Caco-2 (cell line): ENCODE results near the gene REEP3. TPM values are rescaled to one million over a fixed set of nuclear protein-coding genes. Genes with fewer than 3 reads are reported as not detected.

ENCODE experiments used
- BruUV-seq: library from RNA; stranded (reverse); fragments of 400-500 nt; replicated peaks from 2 replicates; lab custom pipeline; 2021; lab: Mats Ljungman, UMichigan
- CTCF ChIA-PET: fragments of 300-600 bp; sonication (Branson Sonifier 250); formaldehyde crosslinking; loops from one replicate; lab custom pipeline; 2022; ENCODE audit warnings: antibody characterized with exemption; lab: Charles Lee
- POLR2A ChIA-PET: fragments of 300-600 bp; sonication (Branson Sonifier 250); formaldehyde crosslinking; loops from one replicate; lab custom pipeline; 2022; ENCODE audit warnings: antibody characterized with exemption; lab: Charles Lee
- DNase-seq, 2 experiments: peaks; one replicate each; pipeline versions ENCODE4 v3.0.0 to v3.0.0-alpha.2; 2020 to 2022
- H3K27me3 ChIP-seq: replicated peaks from 2 replicates; pipeline ENCODE4 v1.6.0; 2011; ENCODE audit warnings: low read length; ENCODE audit not compliant: control insufficient read depth, insufficient read depth
- H3K36me3 ChIP-seq: 2 replicates; pipeline ENCODE4 v1.5.1; 2011; ENCODE audit warnings: low read length; ENCODE audit not compliant: control insufficient read depth, insufficient read depth
- H3K4me1 ChIP-seq: fragments of 250-450 bp; sonication (Bioruptor Pico); 2 replicates; pipeline ENCODE4 v1.5.1; 2020; ENCODE audit warnings: mild to moderate bottlenecking
- H3K4me3 ChIP-seq: 2 replicates; pipeline ENCODE4 v1.5.1; 2011; ENCODE audit warnings: low read depth, mild to moderate bottlenecking, control low read depth, low read length
- H3K9me3 ChIP-seq: fragments of 250-450 bp; sonication (Bioruptor Pico); 2 replicates; pipeline ENCODE4 v1.5.1; 2020; ENCODE audit warnings: mild to moderate bottlenecking, moderate library complexity
- H3K27ac Mint-ChIP-seq: one replicate; pipeline ENCODE4 v1.8.0; 2022; ENCODE audit warnings: mixed read lengths; ENCODE audit not compliant: unreplicated experiment
- H3K27me3 Mint-ChIP-seq: one replicate; pipeline ENCODE4 v1.8.0; 2022; ENCODE audit warnings: mixed read lengths; ENCODE audit not compliant: insufficient read depth, unreplicated experiment
- H3K36me3 Mint-ChIP-seq: one replicate; pipeline ENCODE4 v1.8.0; 2022; ENCODE audit warnings: mild to moderate bottlenecking, mixed read lengths; ENCODE audit not compliant: insufficient read depth, unreplicated experiment
- H3K4me1 Mint-ChIP-seq: one replicate; pipeline ENCODE4 v1.8.0; 2022; ENCODE audit warnings: low read depth, mixed read lengths; ENCODE audit not compliant: unreplicated experiment
- H3K4me3 Mint-ChIP-seq: one replicate; pipeline ENCODE4 v1.8.0; 2022; ENCODE audit warnings: mild to moderate bottlenecking, moderate library complexity, mixed read lengths; ENCODE audit not compliant: unreplicated experiment
- H3K9me3 Mint-ChIP-seq: one replicate; pipeline ENCODE4 v1.8.0; 2022; ENCODE audit warnings: mixed read lengths; ENCODE audit not compliant: unreplicated experiment
- CTCF ChIP-seq, 2 experiments: fragments of 200-600 bp in 1 of 2; IDR thresholded peaks; 1 replicate in 1 of 2; 2 replicates in 1 of 2; pipeline versions ENCODE4 v1.5.1 to v1.8.0; 2011 to 2022; ENCODE audit warnings: antibody characterized with exemption in 1 of 2, control low read depth in 1 of 2, inconsistent platforms in 1 of 2, low read depth in 1 of 2, low read length in 1 of 2, mild to moderate bottlenecking in 1 of 2, moderate library complexity in 1 of 2; ENCODE audit not compliant: insufficient read depth in 1 of 2, severe bottlenecking in 1 of 2, unreplicated experiment in 1 of 2
- intact Hi-C: fragments of 100-400 bp; cut with micrococcal nuclease; formaldehyde crosslinking; loops from one replicate; pipeline ENCODE4 v1.10.0; 2022; ENCODE audit not compliant: unreplicated experiment
- total RNA-seq: library from RNA; stranded (reverse); gene quantifications from 2 replicates; pipeline ENCODE4 v1.2.3, GENCODE V29; 2022

Gene REEP3
- total RNA-seq, 1 experiment from 2014 or later, result 66.4 TPM

- POLR2A ChIA-PET, result interaction anchor here (1.0 kb wide), 1 partner anchor 37 kb away, joined by 3 read pairs; no protein-coding TSS in a partner anchor
- no TSS peak for BruUV-seq
- no peaks in the 10 kb centered on the region for H3K9me3 ChIP-seq
- Mint-ChIP-seq H3K27me3 (no peaks in the 10 kb centered on the region), H3K36me3 (no peaks in the 10 kb centered on the region), H3K9me3 (no peaks in the 10 kb centered on the region), H3K4me3 (no peak overlapping the region), H3K4me1 (peaks cover 20% of the 10 kb centered on the region), H3K27ac (no peak overlapping the region)
- H3K4me1 ChIP-seq, result peaks cover 8% of the 10 kb centered on the region
- H3K27me3 ChIP-seq, result no peaks in the 10 kb centered on the region
- DNase-seq, result no peak
- no peak overlapping the region for H3K4me3 ChIP-seq
- CTCF ChIA-PET, result no interaction called here
- H3K36me3 ChIP-seq, result 0 out of 2 replicates have a peak, but pooled peaks cover 3% of the 10 kb centered on the region
- intact Hi-C loops, result no loop called here
- no peak for TF ChIP-seq CTCF (IDR thresholded peaks at IDR 0.05; ENCODE audit: insufficient read depth in 1 of 2, low read depth in 1 of 2, low read length in 1 of 2, severe bottlenecking in 1 of 2, unreplicated experiment in 1 of 2)
These were observed 43.3 kb upstream of the REEP3 start for GRCh38 chr10:63477927-63478326.

GRCh38 chr10:63478564-63478963, 42.6 kb upstream of the REEP3 start:
- Histone ChIP-seq H3K4me3 (no peak overlapping the region), H3K27me3 (no peaks in the 10 kb centered on the region), H3K9me3 (no peaks in the 10 kb centered on the region), H3K4me1 (peaks cover 8% of the 10 kb centered on the region), H3K36me3 (0 out of 2 replicates have a peak, but pooled peaks cover 3% of the 10 kb centered on the region)
- Mint-ChIP-seq H3K4me1 (peaks cover 20% of the 10 kb centered on the region), H3K27ac (no peak overlapping the region), H3K36me3 (no peaks in the 10 kb centered on the region), H3K9me3 (no peaks in the 10 kb centered on the region), H3K4me3 (no peak overlapping the region), H3K27me3 (no peaks in the 10 kb centered on the region)
- ChIA-PET POLR2A (interaction anchor here (1.0 kb wide), 1 partner anchor 36 kb away, joined by 3 read pairs; no protein-coding TSS in a partner anchor), CTCF (interaction anchor here (1.1 kb wide), 1 partner anchor 151 kb away, joined by 3 read pairs; no protein-coding TSS in a partner anchor)
- BruUV-seq, result no TSS peak
- no peak for TF ChIP-seq CTCF (IDR thresholded peaks at IDR 0.05; ENCODE audit: insufficient read depth in 1 of 2, low read depth in 1 of 2, low read length in 1 of 2, severe bottlenecking in 1 of 2, unreplicated experiment in 1 of 2)
- no peak for DNase-seq
- intact Hi-C loops, result no loop called here

GRCh38 chr10:63480237-63480636, 41.0 kb upstream of the REEP3 start:
- no TSS peak for BruUV-seq
- Mint-ChIP-seq H3K27ac (no peak overlapping the region), H3K4me1 (peaks cover 20% of the 10 kb centered on the region), H3K36me3 (no peaks in the 10 kb centered on the region), H3K9me3 (no peaks in the 10 kb centered on the region), H3K4me3 (no peak overlapping the region), H3K27me3 (no peaks in the 10 kb centered on the region)
- ChIA-PET POLR2A (interaction anchor here (0.7 to 0.8 kb wide), 2 partner anchors 99 to 244 kb away, joined by 3 to 6 read pairs; no protein-coding TSS in a partner anchor), CTCF (interaction anchor here (0.7 to 0.9 kb wide), 2 partner anchors 154 to 240 kb away, joined by 3 to 5 read pairs; no protein-coding TSS in a partner anchor)
- intact Hi-C loops, result no loop called here
- H3K4me3 ChIP-seq, result no peak overlapping the region
- no peaks in the 10 kb centered on the region for H3K9me3 ChIP-seq
- peaks cover 8% of the 10 kb centered on the region for H3K4me1 ChIP-seq
- H3K36me3 ChIP-seq, result 0 out of 2 replicates have a peak, but pooled peaks cover 3% of the 10 kb centered on the region
- no peak for TF ChIP-seq CTCF (IDR thresholded peaks at IDR 0.05; ENCODE audit: insufficient read depth in 1 of 2, low read depth in 1 of 2, low read length in 1 of 2, severe bottlenecking in 1 of 2, unreplicated experiment in 1 of 2)
- DNase-seq, result peak in 1 of 2 experiments; percentile 34
- H3K27me3 ChIP-seq, result no peaks in the 10 kb centered on the region
